ENCODE measurements around the gene PCDHA6. TPM values are rescaled to one million over a fixed set of nuclear protein-coding genes. Genes with fewer than 3 reads are reported as not detected.
A peak's percentile ranks its signal among the peaks of the same experiment; 100 is the strongest.
"Not testable (repeated sequence)": the region's sequence is repeated elsewhere in the genome, so short reads cannot be mapped to it uniquely, and the experiment has no call there.

The PCDHA6 gene
- total and polyA plus RNA-seq, 2 donors (not counting 3 experiments of a cell fraction or from before 2014, with no cell fraction given) = 0.04 to 0.18 TPM

DNA sequence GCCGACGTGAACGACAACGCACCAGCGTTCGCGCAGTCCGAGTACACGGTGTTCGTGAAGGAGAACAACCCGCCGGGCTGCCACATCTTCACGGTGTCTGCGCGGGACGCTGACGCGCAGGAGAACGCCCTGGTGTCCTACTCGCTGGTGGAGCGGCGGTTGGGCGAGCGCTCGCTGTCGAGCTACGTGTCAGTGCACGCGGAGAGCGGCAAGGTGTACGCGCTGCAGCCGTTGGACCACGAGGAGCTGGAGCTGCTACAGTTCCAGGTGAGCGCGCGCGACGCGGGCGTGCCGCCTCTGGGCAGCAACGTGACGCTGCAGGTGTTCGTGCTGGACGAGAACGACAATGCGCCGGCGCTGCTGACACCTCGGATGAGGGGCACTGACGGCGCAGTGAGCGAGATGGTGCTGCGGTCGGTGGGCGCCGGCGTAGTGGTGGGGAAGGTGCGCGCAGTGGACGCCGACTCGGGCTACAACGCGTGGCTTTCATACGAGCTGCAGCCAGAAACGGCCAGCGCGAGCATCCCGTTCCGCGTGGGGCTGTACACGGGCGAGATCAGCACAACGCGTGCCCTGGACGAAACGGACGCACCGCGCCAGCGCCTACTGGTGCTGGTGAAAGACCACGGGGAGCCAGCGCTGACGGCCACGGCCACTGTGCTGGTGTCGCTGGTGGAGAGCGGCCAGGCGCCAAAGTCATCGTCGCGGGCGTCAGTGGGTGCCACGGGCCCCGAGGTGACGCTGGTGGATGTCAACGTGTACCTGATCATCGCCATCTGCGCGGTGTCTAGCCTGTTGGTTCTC lies 22.3 kb downstream of the PCDHA6 start:
- H3K9ac ChIP-seq (replicated peaks; ENCODE audit: extremely low read depth, insufficient read depth, low read length); BruUV-seq (replicated peaks); H2AFZ ChIP-seq (ENCODE audit: low read depth, low read length); intact Hi-C loops (cut with micrococcal nuclease); H3K4me2 ChIP-seq (ENCODE audit: insufficient read depth, low read length); H3K9me3 ChIP-seq (replicated peaks; ENCODE audit: control insufficient read depth, insufficient read depth, low read length); H3K4me1 ChIP-seq (ENCODE audit: control insufficient read depth, extremely low read depth, insufficient read depth, low read length); DNase-seq (ENCODE audit: low read depth, low spot score); POLR2A ChIA-PET; dilution Hi-C loops (cut with MboI; ENCODE audit: extremely low pct_ligation_motif_present, low sequenced_read_pairs); H3K27ac ChIP-seq (ENCODE audit: insufficient read depth, low read depth, low read length); H3K4me3 ChIP-seq (replicated peaks in 1 of 3; ENCODE audit: insufficient read depth in 1 of 3, low read depth in 1 of 3, low read length in 3 of 3); H3K36me3 ChIP-seq (ENCODE audit: control insufficient read depth in 2 of 2, extremely low read depth in 1 of 2, insufficient read depth in 2 of 2, low read length in 2 of 2); CTCF ChIA-PET; H3K79me2 ChIP-seq (ENCODE audit: control insufficient read depth, insufficient read depth, low read length); FAIRE-seq; H4K20me1 ChIP-seq (replicated peaks; ENCODE audit: control insufficient read depth, extremely low read depth, insufficient read depth, low read length); H3K9me1 ChIP-seq (replicated peaks; ENCODE audit: control insufficient read depth, extremely low read depth, insufficient read depth, low read length); H3K27me3 ChIP-seq (ENCODE audit: control insufficient read depth in 2 of 2, insufficient read depth in 2 of 2, low read length in 2 of 2): not testable (repeated sequence)

GRCh38 chr5:140855772-140856674 lies 28.3 kb downstream of the PCDHA6 start, which contains the start of gene PCDHA10:
TSS of gene PCDHA10 (plus strand) at chr5:140855897. CDS start at chr5:140856049, 152 bp downstream.
- Histone ChIP-seq H3K4me3 (replicated peaks in 1 of 3; ENCODE audit: insufficient read depth in 1 of 3, low read depth in 1 of 3, low read length in 3 of 3) (no peak within 1 kb of the TSS), H3K27me3 (ENCODE audit: control insufficient read depth in 2 of 2, insufficient read depth in 2 of 2, low read length in 2 of 2) (no peaks in the 10 kb centered on the region), H3K9ac (replicated peaks; ENCODE audit: extremely low read depth, insufficient read depth, low read length) (no peak within 1 kb of the TSS), H3K4me1 (ENCODE audit: control insufficient read depth, extremely low read depth, insufficient read depth, low read length) (no peaks in the 10 kb centered on the region), H2AFZ (ENCODE audit: low read depth, low read length) (no peak within 1 kb of the TSS), H3K27ac (ENCODE audit: insufficient read depth, low read depth, low read length) (no peak within 1 kb of the TSS), H3K9me1 (replicated peaks; ENCODE audit: control insufficient read depth, extremely low read depth, insufficient read depth, low read length) (no peaks in the 10 kb centered on the region), H3K9me3 (replicated peaks; ENCODE audit: control insufficient read depth, insufficient read depth, low read length) (no peaks in the 10 kb centered on the region), H3K4me2 (ENCODE audit: insufficient read depth, low read length) (no peak within 1 kb of the TSS), H3K36me3 (ENCODE audit: control insufficient read depth in 2 of 2, extremely low read depth in 1 of 2, insufficient read depth in 2 of 2, low read length in 2 of 2) (no peaks in the 10 kb centered on the region), H4K20me1 (replicated peaks; ENCODE audit: control insufficient read depth, extremely low read depth, insufficient read depth, low read length) (no peaks in the 10 kb centered on the region), H3K79me2 (ENCODE audit: control insufficient read depth, insufficient read depth, low read length) (no peaks in the 10 kb centered on the region)
- intact Hi-C loops (cut with micrococcal nuclease) = no loop called here
- no TSS peak for BruUV-seq (replicated peaks)
- POLR2A ChIA-PET = no interaction called here
- dilution Hi-C loops (cut with MboI; ENCODE audit: extremely low pct_ligation_motif_present, low sequenced_read_pairs) = no loop called here
- TF ChIP-seq POLR2AphosphoS5 (IDR thresholded peaks at IDR 0.05; ENCODE audit: insufficient read depth, low read depth, low read length) = no peak
- no peak for TF ChIP-seq MYC (IDR thresholded peaks at IDR 0.05; ENCODE audit: low read depth, low read length)
- TF ChIP-seq MAX (IDR thresholded peaks at IDR 0.05; ENCODE audit: insufficient read depth, insufficient read length) = no peak
- no peak for TF ChIP-seq JUN (IDR thresholded peaks at IDR 0.05; ENCODE audit: borderline replicate concordance, insufficient read depth, insufficient read length, low read depth)
- TF ChIP-seq EZH2 (IDR thresholded peaks at IDR 0.05; ENCODE audit: borderline replicate concordance, low read depth, low read length, severe bottlenecking) = no peak
- TF ChIP-seq CTCF (IDR thresholded peaks at IDR 0.05; ENCODE audit: extremely low read depth in 1 of 2, insufficient read depth in 1 of 2, low read depth in 1 of 2, low read length in 2 of 2) = no peak
- FAIRE-seq (no peak), DNase-seq (ENCODE audit: low read depth, low spot score) (peak; percentile 35)
- CTCF ChIA-PET = interaction anchor here (1.1 to 1.8 kb wide), 3 partner anchors 13 to 185 kb away, joined by 5 to 6 read pairs (median 6); no protein-coding TSS in a partner anchor

All from endothelial cell of umbilical vein (primary cell).